GM18526 (cell line): ENCODE data around the gene IGSF9B.

Source experiments
- POLR2A ChIP-seq: IDR thresholded peaks from 3 replicates; pipeline ENCODE4 v1.6.1; 2011; ENCODE audit not compliant: insufficient read length; ENCODE audit errors: extremely low read depth

Gene IGSF9B

DNA sequence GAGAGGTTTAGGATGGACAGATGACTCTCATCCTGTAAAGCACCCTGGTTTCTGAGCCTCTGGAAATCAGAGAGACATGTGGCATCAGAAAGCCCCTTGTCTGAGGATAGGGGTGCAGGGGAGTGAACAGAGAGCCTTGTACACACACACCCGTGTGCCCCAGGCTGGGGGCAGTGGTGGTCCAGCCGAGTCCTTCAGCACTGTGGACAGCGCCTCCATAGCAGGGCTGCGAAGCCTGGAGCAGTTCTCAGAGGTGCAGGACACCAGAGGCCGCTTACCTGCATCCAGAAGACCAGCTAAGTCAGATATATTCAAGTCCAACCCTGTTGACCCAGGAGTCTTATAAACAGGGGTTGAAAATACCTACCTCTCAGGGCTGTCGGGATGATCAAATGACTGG lies 11.5 kb upstream of the IGSF9B start:
- no peak for TF ChIP-seq POLR2A

DNA sequence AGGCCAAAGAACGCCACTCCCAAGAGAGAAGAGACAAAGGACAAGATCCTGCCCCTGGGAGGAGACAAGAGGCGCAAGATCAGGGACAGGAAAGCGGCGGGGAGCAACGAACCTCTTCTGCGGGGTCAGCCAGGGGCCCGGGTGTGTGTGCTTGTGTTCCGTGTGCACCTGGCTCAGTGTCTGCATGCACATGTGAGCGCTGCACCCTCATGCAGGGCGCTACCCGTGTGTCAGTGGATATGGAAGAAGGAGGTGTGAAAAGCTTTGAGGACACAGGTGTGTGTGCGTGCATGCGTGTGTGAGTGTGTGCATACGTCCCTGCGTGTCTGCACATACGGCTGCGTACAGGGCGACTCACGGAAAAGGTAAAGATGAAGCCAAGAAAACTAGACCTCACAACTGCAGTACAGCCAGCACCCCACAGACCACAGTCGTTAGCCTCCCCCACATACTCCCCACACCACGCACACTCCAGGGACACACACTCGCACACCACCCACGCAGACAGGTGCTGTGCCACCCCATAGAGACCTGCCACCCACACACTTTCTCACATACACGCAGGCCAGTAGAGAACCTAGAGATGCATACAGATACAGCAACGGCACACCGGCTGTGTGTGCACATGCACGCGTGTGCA lies 11.0 kb upstream of the IGSF9B start:
- TF ChIP-seq POLR2A = no peak

DNA sequence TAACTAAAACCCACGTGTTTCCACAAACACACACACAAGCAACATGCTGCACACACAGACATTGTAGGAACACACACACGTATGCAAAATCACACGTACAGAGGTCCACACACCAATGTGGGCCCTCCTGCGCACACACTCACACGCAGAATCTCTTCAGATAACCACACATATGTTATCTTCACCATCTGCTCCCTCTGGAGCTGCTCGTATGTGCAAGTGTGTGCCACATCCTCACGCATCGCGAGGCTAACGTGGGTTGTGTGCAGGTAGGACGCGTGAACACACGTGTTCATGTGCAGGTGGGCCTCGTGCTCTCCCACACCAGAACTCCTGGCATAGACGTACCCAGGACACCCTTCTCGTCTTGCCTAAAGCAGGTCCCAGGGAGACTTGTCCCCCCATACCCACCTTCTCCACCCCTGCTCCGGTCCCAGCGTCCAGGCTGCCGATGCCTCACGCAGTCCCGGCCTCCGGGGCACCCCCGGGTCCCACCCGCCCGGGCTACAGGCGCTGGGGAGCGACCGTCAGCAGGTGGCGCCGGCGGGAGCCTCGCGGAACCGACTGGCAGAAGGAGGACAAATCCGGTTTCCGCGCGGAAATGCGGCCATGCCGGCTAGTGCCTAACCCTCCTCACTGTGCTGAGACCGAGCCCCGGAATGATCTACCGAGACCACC lies 10.3 kb upstream of the IGSF9B start:
- TF ChIP-seq POLR2A = no peak

DNA sequence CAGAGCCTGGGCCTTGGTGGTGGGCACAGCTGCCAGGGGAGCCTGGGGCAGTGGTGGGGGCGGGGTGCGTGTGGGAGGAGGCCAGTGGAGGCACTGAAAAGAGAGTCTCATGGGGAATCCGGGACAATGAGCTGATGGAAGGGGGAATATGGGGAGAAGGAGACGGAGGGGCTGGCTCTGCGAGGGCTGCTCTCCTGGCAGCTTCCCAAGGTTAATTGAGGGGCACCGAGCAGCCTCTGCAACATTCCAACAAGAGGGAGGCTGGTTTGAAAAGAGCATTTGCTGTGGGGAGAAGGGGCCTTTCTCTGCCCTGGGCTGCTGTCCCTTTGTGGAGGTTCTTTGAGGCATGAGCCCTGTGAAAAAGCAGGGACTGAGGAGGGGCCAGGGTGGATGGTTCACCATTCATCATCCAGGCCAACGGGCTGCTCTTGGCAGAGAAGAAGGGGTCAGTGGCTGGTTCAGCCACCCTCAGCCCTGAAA lies 9.4 kb upstream of the IGSF9B start:
- no peak for TF ChIP-seq POLR2A

DNA sequence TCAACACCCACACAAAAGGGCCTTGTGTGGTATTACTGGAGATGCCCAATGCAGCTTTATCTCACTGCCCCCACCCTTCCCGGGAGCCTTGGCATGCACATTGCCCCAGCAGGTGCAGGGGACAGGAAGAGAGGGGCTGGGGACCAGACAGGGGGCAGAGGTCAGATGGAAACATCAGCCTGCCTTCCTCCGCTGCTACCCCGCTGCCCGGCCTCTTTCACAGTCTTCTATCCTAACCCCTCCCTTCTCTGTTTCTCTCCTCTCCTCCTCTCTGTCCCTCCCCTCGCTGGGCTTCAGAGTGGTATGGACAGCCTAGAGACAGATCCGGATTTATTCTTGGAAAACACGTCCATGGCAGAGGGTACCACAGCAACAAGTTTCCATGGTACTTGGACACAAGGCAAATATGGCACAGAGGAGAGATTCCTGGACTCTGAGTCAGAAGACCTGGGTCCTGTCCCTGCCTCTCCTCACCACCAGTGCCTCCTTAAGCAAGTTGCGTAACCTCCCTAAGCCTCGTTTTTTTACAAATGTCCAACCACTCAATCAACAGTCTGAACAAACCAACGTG lies 8.3 kb upstream of the IGSF9B start:
- TF ChIP-seq POLR2A = no peak

DNA sequence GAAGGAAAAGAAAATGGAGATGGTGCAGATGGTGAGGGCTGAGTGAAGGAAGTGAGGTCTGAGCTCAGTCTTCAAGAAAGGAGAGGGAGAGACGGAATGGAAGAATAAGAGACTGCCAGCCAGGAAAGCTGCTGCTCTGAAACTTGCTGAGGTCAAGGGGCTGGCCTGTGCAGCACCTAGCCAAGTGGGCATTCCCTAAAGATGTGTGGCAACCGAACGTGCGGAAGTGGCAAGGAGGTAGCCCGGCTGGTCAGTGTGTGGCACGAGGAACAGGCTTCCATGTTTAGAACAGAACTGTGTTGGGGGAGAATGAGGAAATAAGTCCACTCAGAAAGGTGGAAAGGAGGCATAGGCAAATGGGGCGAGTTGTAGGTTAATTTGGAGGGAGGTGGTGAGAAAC lies 7.6 kb upstream of the IGSF9B start:
- TF ChIP-seq POLR2A = no peak

DNA sequence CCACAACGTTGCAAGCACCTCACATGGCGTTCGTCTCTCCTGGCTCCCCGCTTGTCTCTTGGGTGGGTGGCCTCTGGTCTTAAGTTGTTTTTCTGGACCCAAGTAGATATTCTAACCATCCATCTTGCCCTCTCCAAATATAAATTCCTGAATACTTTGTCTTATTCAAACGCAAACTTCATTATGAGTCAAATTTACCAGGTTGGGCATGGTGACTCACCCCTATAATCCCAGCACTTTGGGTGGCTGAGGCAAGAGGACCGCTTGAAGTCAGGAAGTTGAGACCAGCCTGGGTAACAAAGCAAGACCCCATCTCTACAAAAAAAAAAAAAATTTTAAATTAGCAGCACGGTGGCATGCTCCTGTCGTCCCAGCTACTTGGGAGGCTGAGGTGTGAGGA lies 5.1 kb upstream of the IGSF9B start:
- TF ChIP-seq POLR2A = no peak

DNA sequence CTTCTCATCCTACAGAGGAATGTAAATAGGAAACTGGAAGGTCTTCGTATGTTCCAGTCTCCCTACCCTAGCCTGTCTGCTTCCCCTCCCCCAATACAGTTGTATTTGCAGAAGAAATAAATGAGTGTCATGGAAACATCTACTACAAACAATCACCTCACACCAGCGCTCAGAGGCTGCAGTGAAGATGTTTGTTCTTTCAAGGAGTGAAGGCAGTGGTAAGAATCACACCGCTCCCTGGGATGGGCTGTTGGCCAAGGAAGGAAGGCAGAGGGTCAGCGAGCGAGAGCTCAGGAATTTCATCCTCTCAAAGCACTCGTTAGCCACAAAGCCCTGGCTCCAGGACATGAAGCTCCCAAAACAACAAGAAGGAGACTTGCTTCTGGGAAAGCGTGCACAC lies 1.1 kb upstream of the IGSF9B start:
- no peak for TF ChIP-seq POLR2A

DNA sequence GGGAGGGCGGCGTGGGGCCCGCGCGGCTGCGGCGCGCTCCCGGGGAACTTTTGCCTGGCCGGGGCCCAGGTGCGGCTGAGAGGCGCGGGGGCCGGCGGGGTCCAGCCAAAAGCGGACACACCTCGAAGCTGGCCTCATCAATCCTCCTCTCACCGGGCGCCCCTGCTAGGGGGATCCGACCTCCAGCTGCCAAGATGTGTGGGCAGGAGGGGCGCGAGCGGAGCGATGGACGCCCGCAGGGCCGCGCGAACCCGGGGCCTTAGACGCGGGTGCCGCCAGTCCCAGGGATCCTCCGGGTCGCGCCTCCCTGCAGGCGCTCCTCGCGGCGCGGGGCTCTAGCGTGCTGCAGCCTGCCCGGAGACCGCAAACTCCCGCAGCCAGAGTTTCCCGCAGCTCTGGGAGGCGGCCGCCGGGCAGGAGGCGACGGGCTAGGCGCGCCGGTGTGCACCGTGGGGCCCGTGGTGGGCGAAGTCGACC lies 785 bp downstream of the IGSF9B start:
- TF ChIP-seq POLR2A = no peak

DNA sequence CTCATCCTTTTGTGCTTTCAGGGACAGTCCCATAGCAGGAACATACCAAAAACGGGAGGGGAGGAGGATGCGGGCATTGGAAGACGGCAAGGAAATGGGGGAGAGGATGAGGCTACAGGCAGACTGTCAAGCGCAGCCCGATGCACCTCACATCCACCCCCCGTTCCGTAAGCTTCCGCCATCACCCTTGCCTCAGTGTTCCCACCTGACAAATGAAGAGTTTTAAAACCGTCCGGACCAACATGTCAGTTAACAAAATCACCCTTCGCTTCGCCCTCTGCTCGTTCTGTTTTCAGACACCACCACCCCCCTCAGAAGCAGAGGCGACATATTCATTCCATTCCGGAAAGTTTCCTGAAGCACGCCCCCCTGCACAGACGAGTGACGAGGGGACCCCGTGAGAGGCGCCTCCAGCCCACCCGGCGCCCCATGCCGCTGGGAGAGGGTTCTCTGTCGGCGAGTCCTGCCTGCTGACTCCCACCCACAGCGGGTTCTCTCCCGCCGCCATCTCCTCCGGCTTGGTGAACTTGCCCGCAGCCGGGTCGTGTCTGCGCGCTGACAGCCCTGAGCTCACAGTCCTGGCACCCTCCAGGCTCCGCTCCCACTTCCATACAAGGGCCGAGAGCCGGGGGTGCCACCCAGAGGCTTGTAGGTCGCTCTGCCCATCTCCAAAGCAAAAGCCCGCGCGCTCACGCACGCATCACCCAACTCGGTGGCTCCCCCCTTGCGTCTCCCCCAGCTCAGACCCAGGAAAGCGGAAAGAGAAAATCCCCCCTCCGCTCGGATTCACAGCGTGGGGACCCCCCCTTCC lies 1.5 kb downstream of the IGSF9B start:
- no peak for TF ChIP-seq POLR2A

DNA sequence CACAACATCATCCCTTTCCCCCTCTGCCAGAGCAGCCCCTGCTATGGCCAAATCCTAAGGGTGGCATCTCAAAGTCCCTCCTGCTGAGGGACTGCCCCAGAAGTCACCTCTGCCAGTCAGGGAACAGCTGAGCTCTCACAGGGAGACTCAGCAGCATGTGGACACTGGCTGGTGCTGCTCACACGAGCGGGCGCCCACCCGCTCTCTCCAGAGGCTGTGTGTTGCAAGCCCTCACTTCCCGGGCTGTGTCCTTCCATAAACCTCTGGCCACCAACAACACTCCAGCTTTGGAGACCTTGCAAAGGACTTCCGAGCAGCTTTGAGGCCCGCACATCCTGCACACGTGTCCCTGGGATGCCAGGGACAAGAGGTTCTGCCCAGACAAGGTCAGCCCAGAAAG lies 2.8 kb downstream of the IGSF9B start:
- TF ChIP-seq POLR2A = no peak

DNA sequence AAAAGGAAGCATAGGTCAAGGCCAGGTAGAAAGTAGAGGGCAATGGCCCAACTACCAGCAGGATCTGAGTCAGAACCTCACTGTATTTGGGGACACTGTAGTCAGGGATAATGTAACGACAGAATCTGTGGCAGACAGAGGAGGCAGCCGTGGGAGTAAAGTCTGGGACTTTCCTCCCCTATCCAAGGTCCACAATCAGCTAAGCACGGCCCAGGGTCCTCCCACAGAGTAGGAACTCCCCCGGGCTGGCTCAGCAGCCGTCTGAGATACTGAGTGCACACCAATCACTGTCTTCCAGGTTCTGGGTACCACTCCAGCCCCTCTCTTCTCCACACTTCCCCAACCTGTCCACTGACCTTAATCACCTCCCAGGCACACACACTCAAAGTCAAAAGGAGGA lies 3.2 kb downstream of the IGSF9B start:
- TF ChIP-seq POLR2A = no peak

DNA sequence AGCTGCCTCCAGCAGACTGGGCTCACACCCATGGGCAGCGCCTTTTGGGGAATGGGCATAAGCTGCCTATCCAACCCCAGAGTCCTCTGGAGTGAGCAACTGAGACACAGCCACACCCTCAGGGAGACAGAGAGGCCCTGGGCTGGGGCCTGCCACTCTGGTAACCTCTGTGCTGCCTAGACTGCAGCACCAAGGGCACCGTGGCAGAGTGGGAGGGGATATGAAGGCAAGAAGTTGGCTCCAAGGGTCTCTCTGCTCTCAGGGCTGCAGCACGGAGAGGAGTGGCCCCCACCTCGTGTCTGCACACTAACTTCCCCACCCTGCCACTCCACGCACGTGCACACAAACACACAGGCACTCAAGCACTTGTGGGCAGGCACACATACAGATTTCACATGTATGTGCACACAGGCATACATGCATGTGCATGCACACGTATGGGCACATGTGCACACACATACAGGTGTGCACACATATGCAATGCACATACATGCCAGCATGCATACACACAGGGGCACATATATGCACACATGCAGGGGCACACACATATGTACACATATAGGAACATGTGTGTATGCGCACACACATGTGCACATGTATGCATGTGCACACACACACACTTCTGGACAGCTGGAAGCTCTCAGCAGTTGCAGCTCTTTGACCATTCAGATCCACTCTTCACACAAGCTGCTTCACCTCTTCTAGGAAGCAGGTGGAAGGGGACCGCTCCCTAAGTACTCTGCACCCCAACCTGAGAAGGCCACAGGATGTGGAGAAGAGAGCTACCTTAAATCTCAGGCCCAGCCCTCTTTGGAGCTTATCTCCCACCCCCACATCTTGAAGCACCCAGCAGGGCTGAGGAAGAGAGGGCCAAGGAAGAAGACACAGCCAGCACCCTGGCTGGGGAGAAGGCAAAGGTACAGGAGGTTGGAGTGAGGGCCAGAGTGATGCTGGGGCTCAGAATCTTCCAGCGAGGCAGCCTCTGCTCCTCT lies 4.3 kb downstream of the IGSF9B start:
- TF ChIP-seq POLR2A = no peak
